UCSD-AML1 (cell line): ENCODE results near the gene FXR2.
A peak's percentile ranks its signal among the peaks of the same experiment; 100 is the strongest.

ENCODE experiments used
- DNase-seq: peaks from one replicate; lab custom pipeline; 2025; ENCODE audit not compliant: unreplicated experiment; lab: John Stamatoyannopoulos, UW

Gene FXR2

GRCh38 chr17:7573324-7574080, 41.2 kb downstream of the FXR2 start:
- DNase-seq = peak; percentile 92

GRCh38 chr17:7572588-7573323, 41.9 kb downstream of the FXR2 start:
- peak; percentile 100 for DNase-seq

- DNase-seq = no peak
Measured at GRCh38 chr17:7572338-7572587, 42.4 kb downstream of the FXR2 start.

GRCh38 chr17:7570351-7570750, 44.3 kb downstream of the FXR2 start:
- DNase-seq = no peak

GRCh38 chr17:7569571-7569970, 45.1 kb downstream of the FXR2 start:
- DNase-seq = no peak

GRCh38 chr17:7563115-7563869, 51.4 kb downstream of the FXR2 start:
- DNase-seq = no peak

GRCh38 chr17:7562208-7562605, 52.5 kb downstream of the FXR2 start:
- DNase-seq = no peak

GRCh38 chr17:7561589-7562207, 53.0 kb downstream of the FXR2 start, which contains the start of gene SENP3:
Gene SENP3, plus strand, starts transcription at chr17:7561919. Its CDS starts 1,158 bp downstream, at chr17:7563077.
- peak; percentile 93 for DNase-seq

- peak; percentile 83 for DNase-seq
Measured at GRCh38 chr17:7561028-7561575, 53.6 kb downstream of the FXR2 start.

GRCh38 chr17:7560172-7561027, 54.3 kb downstream of the FXR2 start:
- peak; percentile 72 for DNase-seq

- DNase-seq = no peak
Measured at GRCh38 chr17:7559320-7560171, 55.2 kb downstream of the FXR2 start.

- peak; percentile 76 for DNase-seq
Measured at GRCh38 chr17:7558544-7559319, 56.0 kb downstream of the FXR2 start, which contains the start of gene TNFSF13. Gene TNFSF13, plus strand, starts transcription at chr17:7558750. Its CDS starts 290 bp downstream, at chr17:7559040.

GRCh38 chr17:7557775-7558543, 56.7 kb downstream of the FXR2 start:
- DNase-seq = peak; percentile 91

GRCh38 chr17:7557147-7557764, 57.4 kb downstream of the FXR2 start:
- DNase-seq = no peak

- no peak for DNase-seq
Measured at GRCh38 chr17:7556627-7557026, 58.1 kb downstream of the FXR2 start.

GRCh38 chr17:7555320-7555948, 59.3 kb downstream of the FXR2 start:
- no peak for DNase-seq

GRCh38 chr17:7553356-7553755, 61.3 kb downstream of the FXR2 start:
- no peak for DNase-seq
